ENCODE measurements around the gene TRPM8.

The TRPM8 gene

GRCh38 chr2:233988581-233988980 lies 71.4 kb downstream of the TRPM8 start:
- Histone ChIP-seq H3K4me3 (ENCODE audit: low read depth, low read length) (no peak overlapping the region), H3K27me3 (ENCODE audit: insufficient read depth, low read length) (peaks cover 17% of the 10 kb centered on the region; the same call in 1 of the 2 replicates), H3K27ac (ENCODE audit: low read depth, low read length) (no peak overlapping the region), H3K36me3 (ENCODE audit: insufficient read depth, low read length) (no peaks in the 10 kb centered on the region), H3K79me2 (ENCODE audit: control insufficient read depth, insufficient read depth, low read length, unreplicated experiment) (no peaks in the 10 kb centered on the region), H3K4me1 (ENCODE audit: control insufficient read depth, insufficient read depth, low read length, unreplicated experiment) (no peaks in the 10 kb centered on the region), H2AFZ (ENCODE audit: low read length, unreplicated experiment) (no peak overlapping the region)

DNA sequence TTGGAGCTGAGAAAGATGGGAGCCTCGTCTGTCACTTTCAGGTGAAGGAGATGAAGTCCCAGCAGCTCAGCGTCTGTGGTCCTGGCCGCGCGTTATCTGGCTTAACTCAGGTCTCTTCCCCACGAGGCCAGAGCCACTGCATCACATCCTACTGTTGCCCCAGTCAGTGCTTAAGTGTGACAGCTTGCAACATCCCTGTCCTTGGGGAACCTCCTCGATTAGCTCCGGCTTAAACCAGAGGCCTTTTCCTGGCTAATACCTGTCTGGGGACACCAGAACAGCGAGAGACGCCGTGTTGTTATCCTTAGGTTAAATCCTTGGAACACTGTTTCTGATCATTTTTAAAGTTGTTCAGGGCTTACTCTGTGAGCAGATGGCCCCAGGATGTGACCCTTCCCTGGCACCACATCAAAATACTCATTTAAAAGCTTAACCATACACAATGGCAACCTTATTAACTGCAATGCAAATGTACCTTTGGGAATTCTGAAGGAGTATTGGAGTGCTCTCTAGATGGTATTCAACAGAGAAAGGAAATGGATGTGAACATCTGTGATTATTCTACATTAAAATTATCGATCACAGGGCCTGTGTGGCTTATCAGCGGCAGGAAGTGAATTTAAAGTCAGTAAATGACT lies 72.2 kb downstream of the TRPM8 start:
- Histone ChIP-seq H3K36me3 (ENCODE audit: insufficient read depth, low read length) (no peaks in the 10 kb centered on the region), H3K27ac (ENCODE audit: low read depth, low read length) (no peak overlapping the region), H3K79me2 (ENCODE audit: control insufficient read depth, insufficient read depth, low read length, unreplicated experiment) (no peaks in the 10 kb centered on the region), H2AFZ (ENCODE audit: low read length, unreplicated experiment) (no peak overlapping the region), H3K4me3 (ENCODE audit: low read depth, low read length) (no peak overlapping the region), H3K27me3 (ENCODE audit: insufficient read depth, low read length) (peaks cover 17% of the 10 kb centered on the region; the same call in 1 of the 2 replicates), H3K4me1 (ENCODE audit: control insufficient read depth, insufficient read depth, low read length, unreplicated experiment) (no peaks in the 10 kb centered on the region)

- H3K4me3 ChIP-seq (ENCODE audit: low read depth, low read length), result no peak overlapping the region
- no peak overlapping the region for H2AFZ ChIP-seq (ENCODE audit: low read length, unreplicated experiment)
- peaks cover 17% of the 10 kb centered on the region; the same call in 1 of the 2 replicates for H3K27me3 ChIP-seq (ENCODE audit: insufficient read depth, low read length)
- no peaks in the 10 kb centered on the region for H3K4me1 ChIP-seq (ENCODE audit: control insufficient read depth, insufficient read depth, low read length, unreplicated experiment)
- H3K36me3 ChIP-seq (ENCODE audit: insufficient read depth, low read length), result no peaks in the 10 kb centered on the region
- H3K27ac ChIP-seq (ENCODE audit: low read depth, low read length), result no peak overlapping the region
- no peaks in the 10 kb centered on the region for H3K79me2 ChIP-seq (ENCODE audit: control insufficient read depth, insufficient read depth, low read length, unreplicated experiment)
Observed at GRCh38 chr2:233990261-233990798, 73.2 kb downstream of the TRPM8 start.

GRCh38 chr2:233991196-233991595 lies 74.0 kb downstream of the TRPM8 start:
- Histone ChIP-seq H3K4me1 (ENCODE audit: control insufficient read depth, insufficient read depth, low read length, unreplicated experiment) (peaks cover 1% of the 10 kb centered on the region), H3K27me3 (ENCODE audit: insufficient read depth, low read length) (peaks cover 17% of the 10 kb centered on the region; the same call in 1 of the 2 replicates), H3K27ac (ENCODE audit: low read depth, low read length) (no peak overlapping the region), H2AFZ (ENCODE audit: low read length, unreplicated experiment) (no peak overlapping the region), H3K79me2 (ENCODE audit: control insufficient read depth, insufficient read depth, low read length, unreplicated experiment) (no peaks in the 10 kb centered on the region), H3K4me3 (ENCODE audit: low read depth, low read length) (no peak overlapping the region), H3K36me3 (ENCODE audit: insufficient read depth, low read length) (no peaks in the 10 kb centered on the region)

- Histone ChIP-seq H2AFZ (ENCODE audit: low read length, unreplicated experiment) (no peak overlapping the region), H3K4me3 (ENCODE audit: low read depth, low read length) (no peak overlapping the region), H3K79me2 (ENCODE audit: control insufficient read depth, insufficient read depth, low read length, unreplicated experiment) (no peaks in the 10 kb centered on the region), H3K4me1 (ENCODE audit: control insufficient read depth, insufficient read depth, low read length, unreplicated experiment) (peaks cover 6% of the 10 kb centered on the region), H3K27ac (ENCODE audit: low read depth, low read length) (no peak overlapping the region), H3K27me3 (ENCODE audit: insufficient read depth, low read length) (peaks cover 17% of the 10 kb centered on the region; the same call in 1 of the 2 replicates), H3K36me3 (ENCODE audit: insufficient read depth, low read length) (no peaks in the 10 kb centered on the region)
Observed at GRCh38 chr2:233992513-233993217, 75.5 kb downstream of the TRPM8 start.

GRCh38 chr2:233993461-233993860 lies 76.3 kb downstream of the TRPM8 start:
- Histone ChIP-seq H3K79me2 (ENCODE audit: control insufficient read depth, insufficient read depth, low read length, unreplicated experiment) (no peaks in the 10 kb centered on the region), H3K36me3 (ENCODE audit: insufficient read depth, low read length) (no peaks in the 10 kb centered on the region), H3K27ac (ENCODE audit: low read depth, low read length) (no peak overlapping the region), H3K4me3 (ENCODE audit: low read depth, low read length) (no peak overlapping the region), H2AFZ (ENCODE audit: low read length, unreplicated experiment) (no peak overlapping the region), H3K4me1 (ENCODE audit: control insufficient read depth, insufficient read depth, low read length, unreplicated experiment) (peaks cover 6% of the 10 kb centered on the region), H3K27me3 (ENCODE audit: insufficient read depth, low read length) (peaks cover 17% of the 10 kb centered on the region; the same call in 1 of the 2 replicates)

GRCh38 chr2:233994151-233994550 lies 77.0 kb downstream of the TRPM8 start:
- Histone ChIP-seq H3K4me3 (ENCODE audit: low read depth, low read length) (no peak overlapping the region), H3K4me1 (ENCODE audit: control insufficient read depth, insufficient read depth, low read length, unreplicated experiment) (peaks cover 6% of the 10 kb centered on the region), H3K79me2 (ENCODE audit: control insufficient read depth, insufficient read depth, low read length, unreplicated experiment) (no peaks in the 10 kb centered on the region), H3K36me3 (ENCODE audit: insufficient read depth, low read length) (no peaks in the 10 kb centered on the region), H2AFZ (ENCODE audit: low read length, unreplicated experiment) (no peak overlapping the region), H3K27ac (ENCODE audit: low read depth, low read length) (no peak overlapping the region), H3K27me3 (ENCODE audit: insufficient read depth, low read length) (peaks cover 17% of the 10 kb centered on the region; the same call in 1 of the 2 replicates)

- H3K27ac ChIP-seq (ENCODE audit: low read depth, low read length), result no peak overlapping the region
- H3K79me2 ChIP-seq (ENCODE audit: control insufficient read depth, insufficient read depth, low read length, unreplicated experiment), result no peaks in the 10 kb centered on the region
- H3K36me3 ChIP-seq (ENCODE audit: insufficient read depth, low read length), result no peaks in the 10 kb centered on the region
- H3K4me1 ChIP-seq (ENCODE audit: control insufficient read depth, insufficient read depth, low read length, unreplicated experiment), result peaks cover 6% of the 10 kb centered on the region
- no peak overlapping the region for H2AFZ ChIP-seq (ENCODE audit: low read length, unreplicated experiment)
- no peak overlapping the region for H3K4me3 ChIP-seq (ENCODE audit: low read depth, low read length)
- peaks cover 17% of the 10 kb centered on the region; the same call in 1 of the 2 replicates for H3K27me3 ChIP-seq (ENCODE audit: insufficient read depth, low read length)
Observed at GRCh38 chr2:233996000-233996399, 78.8 kb downstream of the TRPM8 start.

- Histone ChIP-seq H3K27me3 (ENCODE audit: insufficient read depth, low read length) (peaks cover 14% of the 10 kb centered on the region; the same call in 1 of the 2 replicates), H3K4me1 (ENCODE audit: control insufficient read depth, insufficient read depth, low read length, unreplicated experiment) (peaks cover 6% of the 10 kb centered on the region), H2AFZ (ENCODE audit: low read length, unreplicated experiment) (no peak overlapping the region), H3K4me3 (ENCODE audit: low read depth, low read length) (no peak overlapping the region), H3K79me2 (ENCODE audit: control insufficient read depth, insufficient read depth, low read length, unreplicated experiment) (no peaks in the 10 kb centered on the region), H3K36me3 (ENCODE audit: insufficient read depth, low read length) (no peaks in the 10 kb centered on the region), H3K27ac (ENCODE audit: low read depth, low read length) (no peak overlapping the region)
Observed at GRCh38 chr2:233996461-233996860, 79.3 kb downstream of the TRPM8 start.

- Histone ChIP-seq H3K27me3 (ENCODE audit: insufficient read depth, low read length) (peaks cover 7% of the 10 kb centered on the region; the same call in 1 of the 2 replicates), H3K27ac (ENCODE audit: low read depth, low read length) (no peak overlapping the region), H3K4me1 (ENCODE audit: control insufficient read depth, insufficient read depth, low read length, unreplicated experiment) (peaks cover 6% of the 10 kb centered on the region), H3K36me3 (ENCODE audit: insufficient read depth, low read length) (no peaks in the 10 kb centered on the region), H3K79me2 (ENCODE audit: control insufficient read depth, insufficient read depth, low read length, unreplicated experiment) (no peaks in the 10 kb centered on the region), H2AFZ (ENCODE audit: low read length, unreplicated experiment) (no peak overlapping the region), H3K4me3 (ENCODE audit: low read depth, low read length) (no peak overlapping the region)
Observed at GRCh38 chr2:233997707-233998106, 80.5 kb downstream of the TRPM8 start.
